Activated naive CD8-positive, alpha-beta T cell treated with anti-CD3 and anti-CD28 coated beads for 36 hours (primary cell): Measurements from ENCODE around the gene NIPAL3. TPM values are rescaled to one million over a fixed set of nuclear protein-coding genes. Genes with fewer than 3 reads are reported as not detected.
"Not testable (repeated sequence)": the region's sequence is repeated elsewhere in the genome, so short reads cannot be mapped to it uniquely, and the experiment has no call there.

Experiments
- DNase-seq: peaks from one replicate; pipeline ENCODE4 v3.0.0; 2021
- H3K27ac Mint-ChIP-seq: one replicate; pipeline ENCODE4 v1.8.0; 2022; ENCODE audit warnings: mild to moderate bottlenecking, moderate library complexity, mixed read lengths
- H3K27me3 Mint-ChIP-seq: one replicate; pipeline ENCODE4 v1.8.0; 2022; ENCODE audit warnings: mild to moderate bottlenecking, mixed read lengths
- H3K36me3 Mint-ChIP-seq: one replicate; pipeline ENCODE4 v1.8.0; 2021; ENCODE audit warnings: mild to moderate bottlenecking, mixed read lengths
- H3K4me1 Mint-ChIP-seq: one replicate; pipeline ENCODE4 v1.8.0; 2021; ENCODE audit warnings: mixed read lengths
- H3K4me3 Mint-ChIP-seq: one replicate; pipeline ENCODE4 v1.8.0; 2022; ENCODE audit warnings: mild to moderate bottlenecking, moderate library complexity, mixed read lengths
- H3K9me3 Mint-ChIP-seq: one replicate; pipeline ENCODE4 v1.8.0; 2022; ENCODE audit warnings: mixed read lengths
- total RNA-seq, 2 experiments: library from RNA; stranded (reverse); gene quantifications; one replicate each; pipeline ENCODE4 v1.2.3, GENCODE V29; 2021

Gene NIPAL3
- total RNA-seq, 2 experiments from 2014 or later, result 34.7 to 37.2 TPM

GRCh38 chr1:24426744-24427544, 11.3 kb downstream of the NIPAL3 start:
- H3K27ac Mint-ChIP-seq, result no peak overlapping the region

GRCh38 chr1:24427545-24427862, 11.9 kb downstream of the NIPAL3 start:
- no peaks in the 10 kb centered on the region for H3K9me3 Mint-ChIP-seq
- DNase-seq, result no peak
- no peak overlapping the region for H3K4me3 Mint-ChIP-seq
- H3K27ac Mint-ChIP-seq, result no peak overlapping the region
- no peaks in the 10 kb centered on the region for H3K27me3 Mint-ChIP-seq
- H3K36me3 Mint-ChIP-seq, result peaks cover 40% of the 10 kb centered on the region
- peaks cover 55% of the 10 kb centered on the region for H3K4me1 Mint-ChIP-seq

More at GRCh38 chr1:24426744-24427544, 11.3 kb downstream of the NIPAL3 start:
- peaks cover 59% of the 10 kb centered on the region for H3K4me1 Mint-ChIP-seq
- H3K27me3 Mint-ChIP-seq, result no peaks in the 10 kb centered on the region
- H3K36me3 Mint-ChIP-seq, result peaks cover 44% of the 10 kb centered on the region
- no peak for DNase-seq
- H3K4me3 Mint-ChIP-seq, result no peak overlapping the region
- no peaks in the 10 kb centered on the region for H3K9me3 Mint-ChIP-seq

DNA sequence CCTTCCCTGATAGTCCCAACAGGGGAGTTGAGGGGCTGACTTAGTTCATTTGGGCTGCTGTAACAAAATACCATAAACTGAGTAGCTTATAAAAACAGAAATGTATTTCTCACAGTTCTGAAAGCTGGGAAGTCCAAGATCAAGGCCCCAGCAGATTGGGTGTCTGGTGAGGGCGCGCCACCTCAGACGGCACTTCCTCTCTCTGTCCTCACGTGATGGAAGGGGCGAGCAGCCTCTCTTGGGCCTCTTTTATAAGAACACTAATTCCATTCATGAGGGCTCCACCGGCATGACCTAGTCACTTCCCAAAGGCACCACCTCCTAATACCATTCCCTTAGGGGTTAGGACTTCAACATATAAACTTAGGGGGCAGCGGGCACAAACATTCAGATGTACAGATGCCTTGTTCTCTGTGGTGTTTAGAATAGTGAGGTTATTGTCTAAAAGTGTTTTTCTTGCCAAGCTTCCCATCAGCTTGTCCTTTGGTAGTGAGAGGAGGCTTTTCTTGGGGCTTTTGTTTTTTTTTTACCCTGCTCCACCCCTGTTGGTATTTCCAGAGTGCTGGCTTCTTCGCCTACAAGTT, 20.3 kb downstream of the NIPAL3 start:
- Mint-ChIP-seq H3K4me3 (no peak overlapping the region), H3K27me3 (no peaks in the 10 kb centered on the region), H3K4me1 (peaks cover 33% of the 10 kb centered on the region), H3K36me3 (peaks cover 23% of the 10 kb centered on the region), H3K27ac (peak overlapping the region; percentile 10), H3K9me3 (no peaks in the 10 kb centered on the region)
- no peak for DNase-seq

DNA sequence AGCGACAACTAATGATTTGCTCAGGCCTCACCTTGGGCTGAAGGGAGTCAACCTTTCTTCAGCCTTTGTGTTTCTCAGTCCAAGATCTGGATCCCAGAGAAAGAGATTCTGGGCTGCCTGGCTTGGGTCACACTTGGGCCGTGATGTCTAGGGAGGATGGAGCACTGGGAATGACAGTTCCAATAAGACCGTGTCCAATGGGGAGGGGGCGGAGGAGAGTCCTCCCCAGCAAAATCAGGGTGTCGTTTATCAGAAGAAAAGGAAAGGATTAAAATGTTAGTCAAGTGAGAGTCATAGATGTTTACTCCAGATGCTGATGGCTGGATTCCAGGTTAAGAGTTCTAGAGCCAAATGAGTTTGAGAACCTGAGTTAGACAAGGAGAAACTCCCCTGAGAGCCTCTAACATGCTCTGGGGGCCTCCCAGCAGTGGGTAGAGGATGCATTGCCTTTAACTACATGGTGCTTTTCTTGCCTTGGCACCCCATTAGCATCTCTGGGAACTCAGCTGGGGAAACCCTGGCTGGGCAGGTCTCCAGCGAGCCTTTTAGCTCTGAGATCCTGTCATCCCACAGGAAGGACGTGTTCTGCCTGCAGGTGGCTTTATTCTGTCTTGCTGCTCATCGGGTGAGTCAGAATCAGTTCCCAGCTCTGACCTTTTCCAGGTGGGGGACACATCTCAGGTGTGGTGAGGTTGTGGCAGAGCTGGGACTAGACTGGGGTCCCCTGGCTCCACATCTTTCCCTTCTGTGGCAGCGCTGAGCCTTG, 22.2 kb downstream of the NIPAL3 start:
- H3K4me3 Mint-ChIP-seq, result no peak overlapping the region
- no peaks in the 10 kb centered on the region for H3K27me3 Mint-ChIP-seq
- H3K4me1 Mint-ChIP-seq, result peaks cover 25% of the 10 kb centered on the region
- H3K36me3 Mint-ChIP-seq, result peaks cover 19% of the 10 kb centered on the region
- H3K9me3 Mint-ChIP-seq, result no peaks in the 10 kb centered on the region
- DNase-seq, result no peak
- H3K27ac Mint-ChIP-seq, result no peak overlapping the region

DNA sequence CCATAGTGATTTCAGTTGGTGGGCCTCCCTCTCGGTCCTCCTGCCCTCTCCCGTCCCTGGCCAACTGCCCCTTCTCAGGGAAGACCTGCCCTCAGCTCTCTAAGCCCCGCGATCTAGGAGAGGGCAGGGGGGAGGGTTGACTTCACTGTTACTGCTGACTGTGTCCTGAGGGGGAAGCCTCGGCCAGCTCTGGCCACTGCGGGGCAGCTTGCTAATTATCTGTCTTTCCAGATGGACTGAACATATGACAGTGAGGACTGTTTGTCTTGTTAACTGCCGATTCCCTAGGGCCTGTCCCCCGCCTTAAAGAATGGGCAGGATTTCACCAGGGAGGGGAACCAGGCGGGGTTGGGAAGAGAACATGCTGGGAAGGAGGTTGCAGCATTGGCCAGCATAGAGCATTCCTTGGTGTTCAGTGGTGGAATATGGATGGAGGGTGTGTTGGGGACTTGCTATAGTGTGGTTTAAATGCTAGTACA, 22.9 kb downstream of the NIPAL3 start:
- H3K4me3 Mint-ChIP-seq, result no peak overlapping the region

GRCh38 chr1:24440436-24440835, 24.8 kb downstream of the NIPAL3 start:
- H3K4me1 Mint-ChIP-seq, result peaks cover 17% of the 10 kb centered on the region
- H3K36me3 Mint-ChIP-seq, result peaks cover 8% of the 10 kb centered on the region
- H3K4me3 Mint-ChIP-seq, result no peak overlapping the region
- H3K27me3 Mint-ChIP-seq, result no peaks in the 10 kb centered on the region
- H3K27ac Mint-ChIP-seq, result no peak overlapping the region
- H3K9me3 Mint-ChIP-seq, result no peaks in the 10 kb centered on the region
- DNase-seq, result no peak

More for the DNA sequence above, 22.9 kb downstream of the NIPAL3 start:
- H3K27me3 Mint-ChIP-seq, result no peaks in the 10 kb centered on the region
- no peaks in the 10 kb centered on the region for H3K9me3 Mint-ChIP-seq
- no peak overlapping the region for H3K27ac Mint-ChIP-seq
- peaks cover 14% of the 10 kb centered on the region for H3K36me3 Mint-ChIP-seq
- no peak for DNase-seq
- H3K4me1 Mint-ChIP-seq, result peaks cover 25% of the 10 kb centered on the region

- DNase-seq, result no peak
- Mint-ChIP-seq H3K9me3 (no peaks in the 10 kb centered on the region), H3K4me3 (no peak overlapping the region), H3K27ac (no peak overlapping the region), H3K27me3 (no peaks in the 10 kb centered on the region), H3K36me3 (peaks cover 10% of the 10 kb centered on the region), H3K4me1 (peaks cover 12% of the 10 kb centered on the region)
Observed at GRCh38 chr1:24441480-24441879, 25.9 kb downstream of the NIPAL3 start.

DNA sequence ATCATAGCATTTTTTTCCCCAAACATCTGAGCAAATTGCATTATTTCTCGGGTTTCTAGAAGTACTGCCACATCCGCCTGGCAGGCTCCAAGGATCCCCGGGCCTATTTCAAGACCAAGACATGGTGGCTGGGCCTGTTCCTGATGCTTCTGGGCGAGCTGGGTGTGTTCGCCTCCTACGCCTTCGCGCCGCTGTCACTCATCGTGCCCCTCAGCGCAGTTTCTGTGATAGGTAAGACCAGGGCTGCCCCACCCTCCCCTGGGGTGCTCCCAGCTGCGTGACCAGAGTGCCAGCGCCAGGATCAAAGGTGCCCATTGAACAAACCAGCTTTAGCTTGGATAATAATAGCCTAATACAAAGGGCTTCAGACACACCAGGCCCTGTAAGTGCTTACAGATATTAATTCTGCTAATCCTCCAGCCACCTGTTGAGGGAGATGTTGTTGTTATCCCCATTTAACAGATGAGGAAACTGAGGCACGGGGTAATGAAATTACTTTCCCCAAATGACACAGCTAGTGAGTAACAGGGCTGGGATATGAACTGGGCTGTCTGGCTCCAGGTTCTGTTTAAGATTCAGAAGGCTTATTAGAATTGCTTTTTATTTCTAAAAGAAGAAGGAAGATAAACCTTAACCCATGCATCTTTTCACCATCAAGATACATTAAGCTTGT, 26.5 kb downstream of the NIPAL3 start:
- no peak overlapping the region for H3K27ac Mint-ChIP-seq

DNA sequence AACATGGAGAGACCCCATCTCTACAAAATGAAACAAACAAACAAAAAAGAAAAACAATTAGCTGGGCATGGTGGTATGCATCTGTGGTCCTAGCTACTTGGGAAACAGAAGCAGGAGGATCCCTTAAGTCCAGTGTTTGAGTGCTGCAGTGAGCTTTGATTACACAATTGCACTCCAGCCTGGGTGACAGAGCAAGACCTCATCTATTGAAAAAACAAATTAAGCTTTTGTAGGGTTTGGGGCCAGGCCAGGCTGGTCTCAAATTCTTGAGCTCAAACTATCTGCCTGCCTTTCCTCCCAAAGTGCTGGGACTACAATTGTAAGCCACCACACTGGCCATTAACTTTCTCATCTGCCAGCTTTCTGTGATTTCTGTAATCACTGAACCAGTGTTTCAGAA, 27.2 kb downstream of the NIPAL3 start:
- DNase-seq, result no peak
- Mint-ChIP-seq H3K27ac (no peak overlapping the region), H3K9me3 (no peaks in the 10 kb centered on the region), H3K4me1 (peaks cover 10% of the 10 kb centered on the region), H3K36me3 (peaks cover 12% of the 10 kb centered on the region), H3K4me3 (no peak overlapping the region), H3K27me3 (no peaks in the 10 kb centered on the region)

More for the DNA sequence above, 26.5 kb downstream of the NIPAL3 start:
- DNase-seq, result no peak
- H3K27me3 Mint-ChIP-seq, result no peaks in the 10 kb centered on the region
- peaks cover 10% of the 10 kb centered on the region for H3K4me1 Mint-ChIP-seq
- H3K4me3 Mint-ChIP-seq, result no peak overlapping the region
- H3K9me3 Mint-ChIP-seq, result no peaks in the 10 kb centered on the region
- H3K36me3 Mint-ChIP-seq, result peaks cover 12% of the 10 kb centered on the region

- peaks cover 7% of the 10 kb centered on the region for H3K4me1 Mint-ChIP-seq
- no peaks in the 10 kb centered on the region for H3K9me3 Mint-ChIP-seq
- H3K27me3 Mint-ChIP-seq, result no peaks in the 10 kb centered on the region
- DNase-seq, result no peak
- H3K4me3 Mint-ChIP-seq, result no peak overlapping the region
- H3K27ac Mint-ChIP-seq, result no peak overlapping the region
- H3K36me3 Mint-ChIP-seq, result peaks cover 12% of the 10 kb centered on the region
Observed at GRCh38 chr1:24443241-24443656, 27.6 kb downstream of the NIPAL3 start.

GRCh38 chr1:24446446-24446845, 30.8 kb downstream of the NIPAL3 start:
- not testable (repeated sequence) for H3K27ac Mint-ChIP-seq, H3K4me1 Mint-ChIP-seq, H3K9me3 Mint-ChIP-seq, H3K27me3 Mint-ChIP-seq, DNase-seq, H3K4me3 Mint-ChIP-seq
- peaks cover 14% of the 10 kb centered on the region for H3K36me3 Mint-ChIP-seq

DNA sequence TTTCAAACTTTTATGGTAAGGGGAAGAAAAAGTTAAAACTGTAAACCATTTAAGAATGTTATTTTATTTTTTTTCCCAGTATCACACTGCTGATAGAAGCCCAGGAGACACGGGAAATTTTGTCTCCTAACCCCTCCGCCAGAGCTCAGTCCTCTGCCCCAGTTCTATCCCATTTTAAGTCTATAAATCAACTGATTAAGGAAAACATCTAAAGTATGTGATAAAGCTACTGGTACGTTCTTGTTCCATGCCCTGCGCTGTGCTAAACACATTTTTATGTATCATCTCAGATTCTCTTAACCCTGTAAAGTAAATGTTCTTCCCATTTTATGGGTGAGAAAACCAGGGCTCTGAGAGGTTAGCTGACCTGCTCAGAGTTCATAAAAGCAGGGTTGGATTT, 34.7 kb downstream of the NIPAL3 start:
- Mint-ChIP-seq H3K27me3 (no peaks in the 10 kb centered on the region), H3K27ac (no peak overlapping the region), H3K4me3 (no peak overlapping the region), H3K4me1 (no peaks in the 10 kb centered on the region), H3K9me3 (no peaks in the 10 kb centered on the region), H3K36me3 (peaks cover 16% of the 10 kb centered on the region)
- no peak for DNase-seq

DNA sequence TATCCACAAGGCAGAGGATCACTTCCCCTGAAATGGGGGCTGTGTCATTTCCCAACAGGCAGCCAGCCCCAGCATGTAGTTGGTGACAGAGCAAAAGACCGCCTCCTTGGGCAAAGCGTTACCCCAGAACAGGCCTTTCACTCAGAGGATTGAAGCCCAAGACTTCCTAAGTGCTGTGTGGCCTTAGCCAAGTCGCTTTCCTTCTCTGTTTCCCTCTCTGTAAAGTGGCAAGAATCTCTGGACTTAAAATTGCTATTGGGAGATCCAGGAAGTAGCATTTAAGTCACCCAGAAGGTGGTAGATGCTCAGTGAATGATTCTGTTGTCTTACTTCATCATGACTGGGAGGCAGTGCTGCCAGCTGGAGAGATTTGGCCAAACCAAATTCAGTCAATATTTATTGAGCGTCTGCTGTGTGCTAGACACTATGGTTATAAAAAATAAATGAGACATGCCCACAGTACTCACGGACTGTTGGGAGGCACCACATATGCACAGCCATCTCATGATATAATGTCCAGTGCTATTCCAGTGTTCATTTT, 35.3 kb downstream of the NIPAL3 start:
- DNase-seq, result no peak
- H3K9me3 Mint-ChIP-seq, result no peaks in the 10 kb centered on the region
- H3K27me3 Mint-ChIP-seq, result no peaks in the 10 kb centered on the region
- H3K4me1 Mint-ChIP-seq, result no peaks in the 10 kb centered on the region
- H3K4me3 Mint-ChIP-seq, result no peak overlapping the region
- H3K36me3 Mint-ChIP-seq, result peaks cover 13% of the 10 kb centered on the region
- no peak overlapping the region for H3K27ac Mint-ChIP-seq

DNA sequence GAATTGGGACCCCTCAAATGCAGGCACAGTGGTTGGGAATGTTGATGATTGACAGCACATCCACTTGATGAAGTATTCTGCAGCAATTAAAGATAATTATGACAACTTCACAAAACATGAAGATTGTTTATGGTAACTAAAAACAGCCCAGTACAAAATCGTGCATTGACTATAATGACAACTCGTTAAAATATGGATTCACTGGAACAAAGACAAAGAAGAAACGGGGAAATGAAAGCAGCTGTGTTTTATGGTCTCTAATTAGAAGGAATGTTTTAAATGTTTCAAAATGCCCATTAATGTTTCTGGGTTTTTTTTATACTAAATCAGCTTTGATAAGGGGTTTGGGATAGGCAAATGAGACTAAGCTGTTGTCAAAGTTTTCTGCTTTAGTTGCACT, 36.1 kb downstream of the NIPAL3 start:
- no peaks in the 10 kb centered on the region for H3K27me3 Mint-ChIP-seq
- no peak overlapping the region for H3K27ac Mint-ChIP-seq
- no peak overlapping the region for H3K4me3 Mint-ChIP-seq
- peaks cover 13% of the 10 kb centered on the region for H3K36me3 Mint-ChIP-seq
- no peak for DNase-seq
- H3K4me1 Mint-ChIP-seq, result no peaks in the 10 kb centered on the region
- H3K9me3 Mint-ChIP-seq, result no peaks in the 10 kb centered on the region
